Fibroblast of villous mesenchyme (primary cell): ENCODE results near the gene RAMACL. TPM values are rescaled to one million over a fixed set of nuclear protein-coding genes. Genes with fewer than 3 reads are reported as not detected.

Experiments
- DNase-seq: peaks from one replicate; pipeline ENCODE4 v3.0.0-alpha.2; 2010; ENCODE audit warnings: low read depth
- H3K4me3 ChIP-seq: 2 replicates; pipeline ENCODE4 v1.5.1; 2011; ENCODE audit warnings: low read depth, mild to moderate bottlenecking, low read length
- total RNA-seq: library from RNA; depleted of rRNA; stranded (reverse); fragments of >200 nt; gene quantifications from 2 replicates; pipeline ENCODE4 v1.2.3, GENCODE V29; 2012
- TF ChIP-seq, protein P1 (sequence below): IDR thresholded peaks from 2 replicates; pipeline ENCODE4 v1.5.1; 2012; ENCODE audit warnings: low read depth, mild to moderate bottlenecking, low read length; ENCODE audit not compliant: insufficient read depth

RAMACL gene
- total RNA-seq, 1 donor = 0.43 TPM

DNA sequence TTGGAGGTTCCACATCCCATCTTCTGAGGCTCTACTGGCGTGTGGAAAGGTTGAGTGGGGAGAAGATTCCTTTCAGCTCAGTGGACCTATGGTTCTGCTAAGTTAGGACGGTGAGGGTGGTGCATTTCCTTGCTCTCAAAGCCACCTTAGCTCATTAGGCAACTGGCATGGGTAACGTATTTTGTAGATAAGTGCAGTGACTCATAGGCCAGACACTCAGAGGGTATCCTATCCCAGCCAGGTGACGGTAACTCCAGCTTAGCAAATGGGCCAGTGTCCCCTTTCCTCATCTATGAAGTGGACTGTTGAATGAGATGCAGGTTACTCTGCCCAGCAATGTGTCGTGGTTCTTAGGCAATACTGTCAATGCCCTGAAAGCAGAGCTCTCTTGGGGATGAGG lies 36.8 kb upstream of the RAMACL start:
- no peak for DNase-seq
- no peak overlapping the region for H3K4me3 ChIP-seq
- TF ChIP-seq, protein P1, sequence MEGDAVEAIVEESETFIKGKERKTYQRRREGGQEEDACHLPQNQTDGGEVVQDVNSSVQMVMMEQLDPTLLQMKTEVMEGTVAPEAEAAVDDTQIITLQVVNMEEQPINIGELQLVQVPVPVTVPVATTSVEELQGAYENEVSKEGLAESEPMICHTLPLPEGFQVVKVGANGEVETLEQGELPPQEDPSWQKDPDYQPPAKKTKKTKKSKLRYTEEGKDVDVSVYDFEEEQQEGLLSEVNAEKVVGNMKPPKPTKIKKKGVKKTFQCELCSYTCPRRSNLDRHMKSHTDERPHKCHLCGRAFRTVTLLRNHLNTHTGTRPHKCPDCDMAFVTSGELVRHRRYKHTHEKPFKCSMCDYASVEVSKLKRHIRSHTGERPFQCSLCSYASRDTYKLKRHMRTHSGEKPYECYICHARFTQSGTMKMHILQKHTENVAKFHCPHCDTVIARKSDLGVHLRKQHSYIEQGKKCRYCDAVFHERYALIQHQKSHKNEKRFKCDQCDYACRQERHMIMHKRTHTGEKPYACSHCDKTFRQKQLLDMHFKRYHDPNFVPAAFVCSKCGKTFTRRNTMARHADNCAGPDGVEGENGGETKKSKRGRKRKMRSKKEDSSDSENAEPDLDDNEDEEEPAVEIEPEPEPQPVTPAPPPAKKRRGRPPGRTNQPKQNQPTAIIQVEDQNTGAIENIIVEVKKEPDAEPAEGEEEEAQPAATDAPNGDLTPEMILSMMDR = no peak

DNA sequence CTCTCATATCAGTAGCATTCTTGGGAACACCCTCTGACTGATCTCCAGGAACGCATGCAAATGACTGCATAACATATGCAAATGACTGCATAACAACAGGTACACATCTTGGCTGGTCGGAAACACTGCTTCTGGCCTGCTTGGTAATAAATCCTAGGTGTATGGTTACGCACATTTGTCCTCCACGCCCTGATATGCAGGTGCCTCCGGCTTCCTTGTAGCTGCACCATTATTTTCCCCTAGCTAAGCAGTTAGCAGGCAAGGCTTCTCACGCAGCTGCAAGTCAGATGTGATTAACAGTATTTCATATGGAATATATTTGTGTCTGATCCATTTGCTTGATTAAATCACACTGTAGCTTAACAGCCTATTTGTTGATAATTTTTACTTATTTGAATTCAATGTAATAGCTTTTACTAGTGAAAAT lies 34.6 kb upstream of the RAMACL start:
- no peak for DNase-seq
- TF ChIP-seq, protein P1 = no peak
- no peak overlapping the region for H3K4me3 ChIP-seq

DNA sequence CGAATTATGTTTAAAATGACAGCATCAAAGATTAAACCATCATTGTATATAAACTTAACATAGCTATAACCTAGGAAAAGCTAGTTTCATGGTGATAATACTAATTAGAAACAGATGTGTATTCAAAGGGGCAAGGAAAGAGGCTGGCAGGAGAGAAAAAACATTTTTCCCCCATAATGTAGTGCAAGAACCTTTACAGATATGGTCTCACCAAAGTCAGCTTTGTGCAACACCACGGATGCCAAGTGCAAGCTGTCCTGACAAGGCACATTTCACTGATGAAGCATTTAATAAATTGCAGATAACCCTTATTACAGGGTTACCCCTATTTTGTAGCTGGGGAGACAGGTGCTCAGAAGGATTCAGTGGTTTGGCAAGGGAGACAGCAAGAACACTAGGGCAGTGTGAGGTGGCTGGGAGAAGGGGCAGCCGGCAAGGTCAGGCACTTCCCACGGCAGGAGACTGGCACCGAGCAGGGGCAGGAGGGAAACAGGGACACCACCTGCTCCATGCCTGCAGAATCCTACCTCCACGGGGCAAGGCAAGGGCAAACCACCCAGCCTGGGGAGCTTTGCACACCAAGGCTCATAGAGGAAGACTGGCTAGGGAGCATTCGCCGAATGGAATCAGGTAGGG lies 34.1 kb upstream of the RAMACL start:
- peak; percentile 51 for DNase-seq
- TF ChIP-seq, protein P1 = no peak

DNA sequence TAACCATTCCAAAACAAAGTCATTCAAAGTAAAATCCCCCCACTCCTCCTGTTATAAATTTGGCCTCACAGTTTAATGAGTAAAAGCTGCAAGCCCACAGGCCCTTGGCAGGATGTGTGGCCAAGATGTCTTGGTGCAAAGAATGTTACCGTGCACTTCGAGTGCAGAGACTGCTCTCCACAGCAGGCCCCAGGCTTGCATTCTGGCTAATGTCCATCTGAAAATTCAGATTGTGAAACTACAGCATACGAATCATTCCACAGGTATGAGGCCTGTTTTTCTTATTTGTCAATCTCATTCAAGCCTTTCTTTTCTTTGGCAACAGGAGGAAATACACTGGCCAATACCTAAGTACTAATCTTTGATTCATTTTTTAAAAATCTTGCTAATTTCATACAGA lies 33.4 kb upstream of the RAMACL start:
- H3K4me3 ChIP-seq = no peak overlapping the region
- TF ChIP-seq, protein P1 = no peak
- peak; percentile 93 for DNase-seq

More for the DNA sequence above, 34.1 kb upstream of the RAMACL start:
- H3K4me3 ChIP-seq = no peak overlapping the region

DNA sequence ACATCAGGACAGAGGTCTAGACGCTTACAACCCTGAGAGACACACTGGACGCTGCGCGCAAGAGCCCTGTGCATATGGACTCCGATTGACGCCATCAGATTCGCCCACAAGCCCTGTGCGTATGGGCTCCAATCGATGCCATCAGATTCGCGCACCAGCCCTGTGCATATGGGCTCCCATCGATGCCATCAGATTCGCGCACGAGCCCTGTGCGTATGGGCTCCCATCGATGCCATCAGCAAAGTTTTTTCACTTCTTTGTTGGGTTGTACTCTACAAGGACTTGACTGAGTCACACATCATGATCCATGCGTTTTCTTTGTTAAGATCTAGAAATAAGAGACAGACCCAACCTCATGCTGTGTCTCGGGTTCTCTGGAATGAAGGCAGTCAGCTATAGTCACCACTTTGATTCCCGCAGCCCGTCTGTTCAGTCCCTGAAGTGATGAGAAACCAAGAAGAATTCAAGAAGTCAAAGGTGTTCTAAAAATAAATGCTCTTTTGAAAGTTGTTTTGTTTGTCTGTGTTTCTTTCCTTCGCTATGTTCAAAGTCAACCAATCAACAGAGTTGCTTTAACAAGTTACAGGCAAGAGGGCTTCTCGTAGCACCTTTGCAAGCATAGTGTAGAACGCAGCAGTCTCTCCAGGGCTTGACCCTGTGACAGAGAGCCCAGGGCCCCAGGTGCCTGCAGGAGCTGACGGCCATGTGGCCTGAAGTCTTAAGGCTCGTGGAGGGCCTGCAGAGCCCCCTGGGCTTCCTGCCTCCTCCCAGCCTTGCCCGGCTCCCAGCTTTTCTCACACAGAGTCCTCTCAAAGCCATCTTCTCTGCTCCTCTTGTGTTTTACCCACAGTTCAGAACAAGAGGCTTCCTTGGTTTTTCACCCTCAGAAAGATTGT lies 32.6 kb upstream of the RAMACL start:
- TF ChIP-seq, protein P1 = no peak
- no peak overlapping the region for H3K4me3 ChIP-seq
- DNase-seq = peak; percentile 77

DNA sequence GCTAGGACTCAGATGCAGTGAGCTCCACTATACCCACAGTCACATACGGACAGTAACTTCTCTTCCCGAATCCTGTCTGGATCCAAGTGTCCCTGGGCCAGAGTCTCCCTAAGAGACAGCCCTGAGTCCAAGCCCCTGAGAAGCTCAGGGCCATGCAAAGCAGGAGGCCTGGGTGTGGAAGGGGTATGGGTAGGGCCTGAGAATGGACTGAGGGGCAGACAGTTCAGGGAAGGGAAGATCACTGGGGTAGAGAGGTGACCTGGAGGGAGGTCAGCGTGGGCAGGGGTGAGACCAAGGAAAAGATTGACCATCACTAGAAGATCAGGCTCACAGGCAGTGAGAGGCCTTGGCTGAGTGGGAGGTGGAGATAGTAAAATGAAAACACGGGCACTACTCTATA lies 31.8 kb upstream of the RAMACL start:
- no peak for DNase-seq
- H3K4me3 ChIP-seq = no peak overlapping the region
- TF ChIP-seq, protein P1 = no peak
